Neutrophil (primary cell): ENCODE data around the gene CTDSPL.

Source experiments
- H3K27ac ChIP-seq: fragments of 200-600 bp; sonication (generic); 2 replicates; pipeline ENCODE4 v1.5.1; 2016; ENCODE audit warnings: mild to moderate bottlenecking, moderate library complexity
- H3K27me3 ChIP-seq: fragments of 200-600 bp; sonication (generic); 2 replicates; pipeline ENCODE4 v1.6.0; 2016; ENCODE audit warnings: mild to moderate bottlenecking
- H3K36me3 ChIP-seq: fragments of 200-600 bp; sonication (generic); 2 replicates; pipeline ENCODE4 v1.5.1; 2017
- H3K4me1 ChIP-seq, 2 experiments: fragments of 200-600 bp in 1 of 2; sonication (generic) in 1 of 2; 1 replicate in 1 of 2; 2 replicates in 1 of 2; pipeline versions ENCODE4 v1.5.1 to v1.6.1; 2013 to 2016; ENCODE audit warnings: low read depth in 1 of 2, low read length in 1 of 2, mild to moderate bottlenecking in 1 of 2, moderate library complexity in 1 of 2; ENCODE audit not compliant: control insufficient read depth in 1 of 2, insufficient read depth in 1 of 2
- H3K4me3 ChIP-seq, 2 experiments: fragments of 200-600 bp in 1 of 2; sonication (generic) in 1 of 2; 1 replicate in 1 of 2; 2 replicates in 1 of 2; pipeline ENCODE4 v1.5.1; 2013 to 2016; ENCODE audit warnings: low read depth in 1 of 2, low read length in 1 of 2, mild to moderate bottlenecking in 1 of 2, moderate library complexity in 1 of 2
- H3K9me3 ChIP-seq: fragments of 200-600 bp; sonication (generic); 2 replicates; pipeline ENCODE4 v1.5.1; 2016
- TF ChIP-seq, protein P1 (sequence below): fragments of 200-600 bp; sonication (generic); IDR thresholded peaks from 2 replicates; pipeline ENCODE4 v1.5.1; 2016; ENCODE audit warnings: antibody characterized with exemption

The CTDSPL gene

DNA sequence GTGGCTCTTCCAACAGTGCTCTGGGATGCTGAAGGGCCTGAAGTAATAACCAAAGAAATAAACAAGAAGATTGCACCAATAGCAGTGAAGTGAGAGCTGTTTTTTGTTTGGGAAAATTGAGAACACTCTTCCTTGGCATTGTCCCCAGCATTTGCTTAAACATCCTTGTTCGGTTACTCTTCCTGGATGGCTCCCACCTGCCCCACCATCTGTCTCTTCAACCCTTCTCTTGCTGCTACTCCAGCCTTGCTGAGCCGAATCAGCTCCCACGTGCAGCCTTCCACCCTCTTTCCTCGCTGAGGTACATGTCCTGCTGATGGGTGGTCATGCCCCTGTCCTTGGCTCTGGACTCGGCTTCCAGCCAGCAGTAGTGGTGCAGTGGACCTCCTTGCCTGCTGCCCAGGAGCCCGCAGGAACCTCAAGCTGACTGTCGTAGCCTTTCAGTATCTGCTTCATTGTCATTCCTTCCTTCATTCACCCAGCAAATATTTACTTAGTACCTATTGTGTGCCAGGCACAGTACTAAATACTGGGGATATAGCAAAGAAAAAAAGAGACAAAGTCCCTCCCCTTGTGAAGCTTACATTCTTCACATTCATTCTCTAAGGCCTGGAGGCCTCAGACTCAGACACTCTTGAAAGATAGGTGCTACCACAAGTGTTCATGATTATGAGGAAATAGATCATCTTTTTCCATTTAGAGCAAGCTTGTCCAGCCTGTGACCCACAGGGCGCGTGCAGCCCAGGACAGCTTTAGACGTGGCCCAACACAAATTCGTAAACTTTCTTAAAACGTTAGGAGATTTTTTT is 111.8 kb downstream of the CTDSPL start:
- Histone ChIP-seq H3K27me3 (no peaks in the 10 kb centered on the region), H3K36me3 (peaks cover 38% of the 10 kb centered on the region), H3K4me3 (no peak overlapping the region), H3K27ac (no peak overlapping the region), H3K9me3 (no peaks in the 10 kb centered on the region), H3K4me1 (peaks cover 0 to 3% of the 10 kb centered on the region in 2 experiments)
- TF ChIP-seq, protein P1, sequence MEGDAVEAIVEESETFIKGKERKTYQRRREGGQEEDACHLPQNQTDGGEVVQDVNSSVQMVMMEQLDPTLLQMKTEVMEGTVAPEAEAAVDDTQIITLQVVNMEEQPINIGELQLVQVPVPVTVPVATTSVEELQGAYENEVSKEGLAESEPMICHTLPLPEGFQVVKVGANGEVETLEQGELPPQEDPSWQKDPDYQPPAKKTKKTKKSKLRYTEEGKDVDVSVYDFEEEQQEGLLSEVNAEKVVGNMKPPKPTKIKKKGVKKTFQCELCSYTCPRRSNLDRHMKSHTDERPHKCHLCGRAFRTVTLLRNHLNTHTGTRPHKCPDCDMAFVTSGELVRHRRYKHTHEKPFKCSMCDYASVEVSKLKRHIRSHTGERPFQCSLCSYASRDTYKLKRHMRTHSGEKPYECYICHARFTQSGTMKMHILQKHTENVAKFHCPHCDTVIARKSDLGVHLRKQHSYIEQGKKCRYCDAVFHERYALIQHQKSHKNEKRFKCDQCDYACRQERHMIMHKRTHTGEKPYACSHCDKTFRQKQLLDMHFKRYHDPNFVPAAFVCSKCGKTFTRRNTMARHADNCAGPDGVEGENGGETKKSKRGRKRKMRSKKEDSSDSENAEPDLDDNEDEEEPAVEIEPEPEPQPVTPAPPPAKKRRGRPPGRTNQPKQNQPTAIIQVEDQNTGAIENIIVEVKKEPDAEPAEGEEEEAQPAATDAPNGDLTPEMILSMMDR, result no peak

DNA sequence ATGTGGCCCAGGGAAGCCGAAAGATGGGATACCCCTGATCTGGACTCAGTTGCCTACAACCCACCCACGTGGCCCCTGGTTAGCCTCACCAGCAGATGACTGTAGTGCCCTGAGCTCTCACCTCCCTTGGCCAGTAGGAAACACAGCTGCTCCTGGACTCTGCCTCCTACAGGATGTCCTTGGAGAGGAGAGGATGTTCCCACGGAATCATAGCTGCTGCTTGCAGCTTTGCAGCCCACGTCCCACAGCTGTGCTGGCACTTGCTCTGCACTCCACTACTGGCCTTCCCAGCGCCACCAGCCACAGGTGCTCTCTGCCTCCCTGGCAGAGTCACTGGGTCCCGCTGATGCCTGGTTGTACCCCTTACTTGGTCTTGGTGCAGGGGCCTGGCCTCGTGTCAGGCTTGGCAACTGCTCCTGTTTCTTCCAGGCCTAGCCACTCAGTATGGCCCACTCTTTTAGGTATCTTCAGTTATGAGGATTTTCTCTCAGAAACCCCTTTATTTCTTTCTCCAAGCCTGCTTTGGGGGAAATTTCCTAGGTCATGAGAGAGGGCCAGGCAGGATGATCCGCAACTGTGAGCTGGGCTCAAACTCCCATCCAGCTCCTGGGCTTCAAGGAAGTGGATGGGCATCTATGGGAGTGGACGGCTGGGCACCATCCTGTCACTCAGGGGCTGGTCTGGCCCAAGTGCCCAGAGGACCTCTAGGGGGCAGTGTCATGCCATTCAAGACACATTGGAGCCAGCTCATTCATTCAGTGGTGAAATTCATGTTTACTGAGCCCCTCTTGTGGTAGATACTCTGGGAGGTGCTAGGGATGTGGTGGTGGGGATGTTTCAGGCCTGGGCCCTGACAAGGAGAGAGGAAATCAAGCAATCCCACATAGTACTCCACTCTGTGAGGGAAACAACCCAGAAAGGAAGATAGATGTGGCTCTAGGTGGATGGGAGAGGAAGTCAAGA is 112.7 kb downstream of the CTDSPL start:
- Histone ChIP-seq H3K9me3 (no peaks in the 10 kb centered on the region), H3K36me3 (peaks cover 33% of the 10 kb centered on the region), H3K27me3 (no peaks in the 10 kb centered on the region), H3K27ac (peak overlapping the region; percentile 27), H3K4me3 (no peak overlapping the region), H3K4me1 (peaks cover 9 to 13% of the 10 kb centered on the region in 2 experiments)
- TF ChIP-seq, protein P1, result peak; percentile 91

DNA sequence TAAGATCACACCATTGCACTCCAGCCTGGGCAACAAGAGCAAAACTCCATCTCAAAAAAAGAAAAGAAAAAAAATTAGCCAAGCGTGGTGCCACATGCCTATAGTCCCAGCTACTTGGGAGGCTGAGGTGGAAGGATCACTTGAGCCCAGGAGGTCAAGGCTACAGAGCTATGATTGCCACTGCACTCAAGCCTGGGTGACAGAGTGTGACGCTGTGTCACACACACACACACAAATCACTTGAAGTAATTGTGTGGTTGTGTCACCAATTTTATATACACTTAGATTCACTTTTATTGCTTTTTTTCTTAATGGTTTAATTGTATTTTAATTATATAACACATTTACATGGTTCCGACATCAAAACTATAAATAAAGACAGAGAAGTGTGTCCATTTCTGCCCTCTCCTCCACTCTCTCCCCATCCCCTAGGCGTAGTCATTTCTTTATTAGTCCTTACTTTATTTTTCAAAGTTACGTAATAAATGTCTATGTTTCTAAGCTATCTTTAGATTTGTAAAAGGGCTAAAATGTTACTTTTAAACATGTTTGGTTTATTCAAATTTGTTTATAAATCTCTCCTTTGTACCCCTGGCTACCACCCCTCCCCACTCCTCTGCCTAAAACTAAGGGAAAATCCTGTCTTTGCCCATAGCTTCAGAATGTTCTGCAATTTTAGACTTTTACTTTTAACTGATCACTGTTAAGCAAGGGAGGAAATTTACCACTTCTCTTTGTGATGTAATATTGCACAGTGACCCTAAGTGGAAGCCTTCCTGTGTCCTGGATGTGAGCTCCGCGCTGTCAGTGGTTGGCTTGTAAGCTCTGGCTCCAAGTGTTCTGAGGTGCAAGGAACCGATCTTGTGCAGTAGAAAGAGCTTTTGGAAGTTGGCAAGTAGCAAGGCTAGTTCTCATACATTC is 118.1 kb downstream of the CTDSPL start:
- Histone ChIP-seq H3K27ac (peak overlapping the region; percentile 83), H3K36me3 (peaks cover 8% of the 10 kb centered on the region), H3K4me1 (peaks cover 60 to 64% of the 10 kb centered on the region in 2 experiments), H3K27me3 (no peaks in the 10 kb centered on the region), H3K9me3 (no peaks in the 10 kb centered on the region), H3K4me3 (peak overlapping the region; percentile 21 to 46)
- TF ChIP-seq, protein P1, result no peak

DNA sequence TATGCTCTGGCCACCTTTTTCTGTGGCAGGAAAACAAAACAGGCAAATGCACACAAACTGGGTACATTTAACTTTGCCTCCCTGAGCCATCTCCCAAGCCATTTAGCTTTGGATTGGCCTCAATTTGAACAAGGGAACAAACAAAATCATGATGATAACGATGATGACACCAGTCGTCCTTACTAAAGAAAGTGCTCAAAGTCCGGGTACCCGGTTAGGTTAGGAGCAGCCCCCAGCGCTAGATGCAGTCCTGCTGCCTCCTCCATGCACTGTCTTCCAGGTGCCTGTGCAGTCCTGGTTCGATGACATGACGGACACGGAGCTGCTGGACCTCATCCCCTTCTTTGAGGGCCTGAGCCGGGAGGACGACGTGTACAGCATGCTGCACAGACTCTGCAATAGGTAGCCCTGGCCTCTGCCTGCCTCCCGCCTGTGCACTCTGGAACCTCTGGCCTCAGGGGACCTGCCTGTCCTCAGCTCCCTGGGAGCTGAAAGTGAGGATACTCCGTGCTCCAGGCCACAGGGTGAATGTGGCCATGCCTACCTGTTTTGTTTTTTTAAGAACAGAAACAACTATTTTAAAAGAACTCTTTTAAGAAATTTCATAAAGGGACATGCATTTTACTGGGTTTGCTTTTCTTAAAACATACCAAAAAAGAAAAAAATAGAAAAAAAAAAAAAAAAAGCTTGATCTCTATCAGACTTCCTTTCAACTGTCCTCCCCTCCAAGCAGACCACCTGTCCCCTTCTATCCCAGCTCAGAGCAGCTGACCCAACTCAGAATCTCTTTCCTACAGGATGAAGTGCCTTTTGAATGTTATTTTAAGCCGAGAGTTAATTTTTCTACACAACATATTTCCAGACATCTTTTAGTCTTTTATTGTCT is 119.0 kb downstream of the CTDSPL start:
- TF ChIP-seq, protein P1, result no peak

More for the DNA sequence above, 119.0 kb downstream of the CTDSPL start:
- Histone ChIP-seq H3K9me3 (no peaks in the 10 kb centered on the region), H3K4me3 (peak overlapping the region; percentile 21 to 46), H3K27me3 (no peaks in the 10 kb centered on the region), H3K27ac (peak overlapping the region; percentile 83), H3K4me1 (peaks cover 69 to 70% of the 10 kb centered on the region in 2 experiments), H3K36me3 (peaks cover 7% of the 10 kb centered on the region)
